HEK293T (cell line): ENCODE measurements around the gene PRPSAP2.
"Not testable (repeated sequence)": the region's sequence is repeated elsewhere in the genome, so short reads cannot be mapped to it uniquely, and the experiment has no call there.

Source experiments
- CTCF ChIA-PET: fragments of 350-600 bp; formaldehyde crosslinking; extraction: SDS; loops from one replicate; lab custom pipeline; 2021; ENCODE audit warnings: antibody characterized with exemption, inconsistent platforms; lab: Yijun Ruan, JAX
- POLR2A ChIA-PET: fragments of 350-600 bp; formaldehyde crosslinking; extraction: SDS; loops from one replicate; lab custom pipeline; 2020; ENCODE audit warnings: antibody characterized with exemption, inconsistent platforms; lab: Yijun Ruan, JAX
- DNase-seq: peaks from one replicate; pipeline ENCODE4 v3.0.0; 2012; ENCODE audit warnings: mixed read lengths; ENCODE audit errors: extremely low spot score
- ARNT ChIP-seq: fragments of 450-650 bp; IDR thresholded peaks from 2 replicates; pipeline ENCODE4 v1.6.1; 2017; ENCODE audit warnings: mild to moderate bottlenecking
- BHLHE40 ChIP-seq: fragments of 450-650 bp; IDR thresholded peaks from 2 replicates; pipeline ENCODE4 v1.6.1; 2016; ENCODE audit warnings: mild to moderate bottlenecking, moderate library complexity, borderline replicate concordance
- CTBP1 ChIP-seq: fragments of 450-650 bp; IDR thresholded peaks from 2 replicates; pipeline ENCODE4 v1.6.1; 2016; ENCODE audit warnings: borderline replicate concordance
- ELF4 ChIP-seq: fragments of 450-650 bp; IDR thresholded peaks from 2 replicates; pipeline ENCODE4 v1.6.1; 2017; ENCODE audit warnings: antibody characterized with exemption
- FOXA1 ChIP-seq: fragments of 450-650 bp; IDR thresholded peaks from 2 replicates; pipeline ENCODE4 v1.6.1; 2016; ENCODE audit warnings: mild to moderate bottlenecking
- FOXK2 ChIP-seq: fragments of 450-650 bp; IDR thresholded peaks from 2 replicates; pipeline ENCODE4 v1.6.1; 2016; ENCODE audit warnings: mild to moderate bottlenecking
- FOXM1 ChIP-seq: fragments of 450-650 bp; IDR thresholded peaks from 2 replicates; pipeline ENCODE4 v1.6.1; 2017; ENCODE audit warnings: mild to moderate bottlenecking, borderline replicate concordance
- HDGF ChIP-seq: fragments of 450-650 bp; IDR thresholded peaks from 2 replicates; pipeline ENCODE4 v1.6.1; 2017; ENCODE audit warnings: antibody characterized with exemption, borderline replicate concordance
- L3MBTL2 ChIP-seq: fragments of 450-650 bp; conservative IDR thresholded peaks from 2 replicates; pipeline ENCODE4 v1.6.1; 2016; ENCODE audit warnings: mild to moderate bottlenecking
- LEF1 ChIP-seq: fragments of 450-650 bp; IDR thresholded peaks from 2 replicates; pipeline ENCODE4 v1.6.1; 2017; ENCODE audit warnings: mild to moderate bottlenecking, borderline replicate concordance
- NFRKB ChIP-seq: fragments of 450-650 bp; IDR thresholded peaks from 2 replicates; pipeline ENCODE4 v1.6.1; 2016; ENCODE audit warnings: mild to moderate bottlenecking, moderate library complexity
- PKNOX1 ChIP-seq: fragments of 450-650 bp; IDR thresholded peaks from 2 replicates; pipeline ENCODE4 v1.6.1; 2016
- SP1 ChIP-seq: fragments of 450-650 bp; IDR thresholded peaks from 2 replicates; pipeline ENCODE4 v1.6.1; 2017
- SUZ12 ChIP-seq: fragments of 450-650 bp; IDR thresholded peaks from 2 replicates; pipeline ENCODE4 v1.6.1; 2016; ENCODE audit warnings: mild to moderate bottlenecking
- TARDBP ChIP-seq: fragments of 450-650 bp; IDR thresholded peaks from 2 replicates; pipeline ENCODE4 v1.6.1; 2016
- ZNF384 ChIP-seq: fragments of 450-650 bp; IDR thresholded peaks from 2 replicates; pipeline ENCODE4 v1.6.1; 2016

PRPSAP2 gene

GRCh38 chr17:18950944-18951905 lies 93.3 kb downstream of the PRPSAP2 start:
- no peak for DNase-seq
- ChIA-PET POLR2A (no interaction called here), CTCF (interaction anchor here (0.7 kb wide), 1 partner anchor 24 kb away, joined by 3 read pairs; no protein-coding TSS in a partner anchor)
- TF ChIP-seq HDGF: no peak
- no peak for TF ChIP-seq SUZ12
- TF ChIP-seq TARDBP: no peak
- TF ChIP-seq FOXM1: no peak
- TF ChIP-seq ARNT: no peak

- DNase-seq: no peak
- POLR2A ChIA-PET: no interaction called here
- CTCF ChIA-PET: interaction anchor here (0.7 kb wide), 1 partner anchor 23 kb away, joined by 3 read pairs; no protein-coding TSS in a partner anchor
- TF ChIP-seq FOXM1: no peak
- TF ChIP-seq FOXK2: no peak
- no peak for TF ChIP-seq SP1
- no peak for TF ChIP-seq LEF1
- TF ChIP-seq SUZ12: no peak
- TF ChIP-seq PKNOX1: no peak
- no peak for TF ChIP-seq BHLHE40
- TF ChIP-seq L3MBTL2: no peak
- no peak for TF ChIP-seq NFRKB
- TF ChIP-seq CTBP1: no peak
- TF ChIP-seq ELF4: no peak
- TF ChIP-seq FOXA1: no peak
- no peak for TF ChIP-seq ZNF384
- TF ChIP-seq HDGF: no peak
These were observed 94.3 kb downstream of the PRPSAP2 start, which contains the start of gene SLC5A10 for GRCh38 chr17:18951941-18952842. Gene SLC5A10 (plus strand): TSS chr17:18952165. CDS start chr17:18952206, 41 bp downstream.

GRCh38 chr17:18953231-18953728 lies 95.3 kb downstream of the PRPSAP2 start:
- TF ChIP-seq BHLHE40 (no peak), ARNT (no peak), PKNOX1 (no peak), FOXK2 (no peak), FOXA1 (no peak), CTBP1 (no peak), ELF4 (no peak), LEF1 (no peak), FOXM1 (no peak), SUZ12 (no peak), NFRKB (no peak), ZNF384 (no peak), TARDBP (no peak), HDGF (no peak)
- POLR2A ChIA-PET: no interaction called here
- no peak for DNase-seq
- CTCF ChIA-PET: no interaction called here

GRCh38 chr17:18954321-18954720 lies 96.4 kb downstream of the PRPSAP2 start:
- no peak for DNase-seq
- POLR2A ChIA-PET: no interaction called here
- TF ChIP-seq L3MBTL2 (no peak), ZNF384 (no peak), FOXK2 (no peak), TARDBP (no peak), ARNT (no peak), SUZ12 (no peak), SP1 (no peak), ELF4 (no peak), PKNOX1 (no peak), BHLHE40 (no peak), FOXA1 (no peak)
- CTCF ChIA-PET: interaction anchor here (0.6 kb wide), 1 partner anchor 1856 kb away, joined by 3 read pairs; no protein-coding TSS in a partner anchor

GRCh38 chr17:18955009-18955408 lies 97.1 kb downstream of the PRPSAP2 start:
- DNase-seq: no peak
- TF ChIP-seq CTBP1 (no peak), HDGF (no peak), LEF1 (no peak), BHLHE40 (no peak), FOXK2 (no peak), ARNT (no peak), ZNF384 (no peak), ELF4 (no peak), FOXM1 (no peak), L3MBTL2 (no peak), SP1 (no peak), FOXA1 (no peak)
- POLR2A ChIA-PET: no interaction called here
- CTCF ChIA-PET: interaction anchor here (0.6 kb wide), 1 partner anchor 1857 kb away, joined by 3 read pairs; no protein-coding TSS in a partner anchor

GRCh38 chr17:18956021-18956420 lies 98.1 kb downstream of the PRPSAP2 start:
- CTCF ChIA-PET, POLR2A ChIA-PET, DNase-seq: not testable (repeated sequence)
